ENCODE data around the gene LRRK2.

GRCh38 chr12:40241741-40242140 is 16.9 kb downstream of the LRRK2 start:
- TF ChIP-seq POLR2A (IDR thresholded peaks at IDR 0.05) (no peak), CTCF (IDR thresholded peaks at IDR 0.05 in 4 of 5, conservative IDR thresholded peaks at IDR 0.05 in 1 of 5) (no peak)

Measured in gastrocnemius medialis (tissue), 4 donors.